ENCODE results near the gene TEAD1.

The TEAD1 gene

GRCh38 chr11:12687740-12688139 is 13.5 kb downstream of the TEAD1 start:
- DNase-seq: no peak

DNA sequence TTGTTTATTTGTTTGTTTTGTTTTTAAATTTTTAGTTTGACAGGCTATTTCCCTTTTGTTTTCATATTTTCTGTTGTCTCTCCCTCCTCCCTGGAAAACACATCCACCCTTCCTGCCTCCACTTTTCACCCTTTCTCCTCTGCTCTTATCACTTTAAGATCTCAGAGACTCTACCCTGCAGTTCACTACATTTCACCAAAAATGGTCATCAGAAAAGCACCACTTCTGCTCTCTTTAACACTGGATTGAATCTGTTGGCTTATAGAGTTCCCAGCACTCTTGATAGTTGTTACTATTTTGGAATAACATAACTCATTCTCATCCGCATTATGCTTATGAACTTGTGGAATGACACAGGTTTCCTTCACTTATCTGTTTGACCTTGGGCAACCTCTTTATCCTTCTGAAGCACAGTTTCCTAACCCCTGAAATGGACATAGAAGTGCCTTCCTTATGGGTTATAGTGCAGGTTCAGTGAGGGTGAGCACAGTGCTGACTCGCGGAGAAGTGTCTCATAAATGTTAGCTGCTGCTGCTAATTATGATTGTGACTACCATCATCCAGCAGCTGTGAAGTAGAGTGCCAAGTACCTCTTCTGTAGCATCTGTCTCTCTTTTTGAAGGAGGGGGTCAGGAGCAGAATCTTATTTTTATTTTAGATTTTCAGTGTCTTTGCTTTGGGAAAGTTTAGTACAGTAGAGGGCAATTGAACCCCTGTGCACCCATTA is 15.0 kb downstream of the TEAD1 start:
- DNase-seq: no peak

- no peak for DNase-seq
Measured at GRCh38 chr11:12690663-12691062, 16.4 kb downstream of the TEAD1 start.

DNA sequence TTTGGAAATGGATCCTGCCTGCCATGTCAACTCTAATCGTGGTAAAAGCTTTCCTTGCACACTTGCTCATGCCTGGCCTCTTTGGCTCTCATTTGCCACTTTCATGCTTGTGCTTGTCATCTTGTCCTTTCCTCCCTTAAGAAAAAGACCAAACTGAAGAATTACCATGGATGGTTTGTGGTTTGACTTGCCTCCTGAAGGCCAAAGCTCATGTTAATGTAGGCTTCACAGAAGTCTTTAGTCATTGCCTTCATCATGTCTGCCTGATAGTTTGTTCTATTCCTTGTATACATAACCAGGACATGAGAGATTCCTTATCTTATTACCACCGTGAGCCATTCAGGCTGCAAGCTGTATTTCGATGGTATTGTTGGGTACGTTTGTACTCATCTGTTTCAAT is 17.3 kb downstream of the TEAD1 start:
- no peak for DNase-seq

DNA sequence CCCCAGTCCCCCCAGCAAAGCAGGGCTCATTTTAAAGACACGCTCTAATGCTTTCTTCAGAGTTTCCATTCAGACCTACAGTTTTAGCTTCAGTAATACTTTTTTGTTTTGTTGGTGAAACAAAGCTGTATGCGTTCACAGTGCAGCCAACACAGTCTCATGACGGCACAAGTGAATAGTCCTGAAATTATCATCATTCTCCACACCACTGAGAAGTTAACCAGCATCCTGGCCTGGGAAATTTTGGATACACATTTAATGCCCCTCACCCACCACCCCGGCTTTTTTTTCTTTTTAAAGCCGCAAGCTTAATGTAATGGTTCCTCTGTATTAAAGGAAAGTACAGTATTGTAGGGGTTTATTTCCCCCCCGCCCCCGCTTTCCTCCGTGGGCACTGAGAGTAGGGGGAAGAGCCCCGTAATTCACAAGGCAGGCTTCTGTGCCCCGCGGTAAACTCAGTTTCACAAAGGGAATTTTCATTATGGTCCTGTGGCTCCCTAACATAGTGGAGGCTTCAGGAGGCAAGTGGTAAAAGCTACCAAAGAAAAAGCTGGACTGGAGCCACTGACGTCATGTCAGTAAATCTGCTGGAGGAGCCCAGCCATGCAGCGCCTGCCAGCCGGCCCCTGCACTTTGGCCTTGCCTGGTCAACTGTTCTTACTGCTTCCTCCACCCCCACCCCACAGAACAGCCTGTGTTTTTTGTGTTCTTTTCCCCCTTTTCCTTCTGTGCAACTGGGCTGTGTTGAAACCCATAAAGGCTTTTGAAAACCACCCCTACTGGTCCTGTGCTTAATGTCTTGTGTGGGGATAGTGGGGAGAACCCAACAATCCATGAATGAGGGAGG is 18.2 kb downstream of the TEAD1 start:
- no peak for DNase-seq

GRCh38 chr11:12693094-12693478 is 18.9 kb downstream of the TEAD1 start:
- no peak for DNase-seq

- DNase-seq: no peak
Measured at GRCh38 chr11:12693479-12694182, 19.4 kb downstream of the TEAD1 start.

GRCh38 chr11:12694183-12694531 is 19.9 kb downstream of the TEAD1 start:
- no peak for DNase-seq

DNA sequence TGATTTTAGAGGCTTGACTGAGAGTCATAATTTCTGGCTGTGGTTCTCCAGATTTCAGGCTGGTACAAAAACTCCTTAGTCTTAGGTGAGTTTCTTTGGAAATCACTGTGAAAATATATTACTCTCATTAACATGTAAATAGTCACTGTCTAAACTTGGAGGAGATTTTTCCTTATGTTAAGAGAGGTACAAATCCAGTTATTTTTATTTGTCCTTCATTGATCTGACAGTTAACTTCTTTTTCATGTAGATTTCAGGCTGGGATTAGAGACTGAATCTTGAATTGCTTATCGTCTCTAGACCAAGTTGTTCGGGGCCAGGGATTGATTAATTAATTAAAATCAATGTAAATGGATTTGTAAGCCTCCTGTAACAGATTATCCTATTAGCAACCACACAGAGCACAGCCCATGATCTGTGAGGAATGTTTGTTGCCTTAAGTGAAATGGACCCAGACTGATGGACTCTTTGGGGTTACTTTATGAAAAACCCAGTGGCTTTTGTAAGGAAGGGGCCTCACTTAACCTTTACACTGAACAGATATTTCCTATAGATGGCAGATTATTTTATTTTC is 21.1 kb downstream of the TEAD1 start:
- DNase-seq: no peak

DNA sequence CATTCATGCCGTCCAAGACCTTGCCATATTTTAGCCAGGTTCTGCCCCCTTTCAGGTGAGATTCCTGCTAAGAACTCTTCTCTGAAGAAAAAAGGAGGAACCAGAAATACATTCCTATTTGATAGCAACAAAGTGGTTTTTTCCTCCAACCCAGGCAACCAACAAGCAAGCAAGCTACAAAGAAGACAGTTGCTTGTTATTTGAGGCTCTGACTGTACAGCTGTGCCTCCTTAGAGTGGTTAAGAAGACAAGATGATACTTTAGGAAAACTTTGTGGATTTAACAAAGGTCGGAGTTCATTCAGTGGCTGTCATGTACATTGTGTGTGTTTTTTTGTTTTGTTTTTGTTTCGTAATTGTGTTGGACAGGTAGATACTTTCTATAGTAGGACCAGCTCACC is 21.7 kb downstream of the TEAD1 start:
- no peak for DNase-seq

- no peak for DNase-seq
Measured at GRCh38 chr11:12696911-12697581, 22.8 kb downstream of the TEAD1 start.

GRCh38 chr11:12698048-12698447 is 23.8 kb downstream of the TEAD1 start:
- DNase-seq: no peak

DNA sequence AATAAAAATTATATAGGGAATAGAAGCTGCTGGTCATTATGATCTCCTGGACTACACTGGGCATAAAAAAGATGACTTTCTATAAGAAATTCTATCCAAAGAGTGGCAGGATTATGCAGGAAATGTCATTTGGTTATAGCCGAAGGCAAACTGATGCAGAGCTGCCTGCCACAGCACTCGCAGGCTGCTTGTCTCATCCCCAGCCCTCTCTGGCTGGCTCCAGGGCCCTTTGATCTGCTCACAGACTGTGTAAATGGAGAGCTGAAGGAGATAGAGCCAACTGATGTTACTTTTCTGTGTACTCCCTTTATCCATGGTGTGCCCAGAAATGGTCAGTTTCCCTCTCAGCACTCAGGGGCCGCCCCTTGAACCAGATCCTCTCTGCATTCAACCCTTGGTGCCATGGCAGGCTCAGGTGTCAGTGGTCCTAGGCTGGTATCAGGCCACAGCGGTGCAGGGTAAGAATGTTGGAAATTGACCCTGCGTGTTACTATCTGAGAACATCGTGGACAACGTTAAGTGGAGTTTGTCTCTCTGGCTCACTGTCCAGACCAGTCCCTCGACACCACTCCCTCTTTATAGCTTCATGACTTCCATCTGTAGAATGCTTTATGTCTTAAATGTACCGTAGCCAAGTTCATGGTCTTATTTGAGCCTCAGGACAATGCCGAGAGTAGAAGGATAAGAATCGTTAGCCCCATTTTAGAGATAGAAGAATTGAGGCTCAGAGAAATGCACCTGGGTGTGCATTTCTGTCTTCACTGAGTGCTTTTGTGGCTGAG is 27.8 kb downstream of the TEAD1 start:
- DNase-seq: no peak

DNA sequence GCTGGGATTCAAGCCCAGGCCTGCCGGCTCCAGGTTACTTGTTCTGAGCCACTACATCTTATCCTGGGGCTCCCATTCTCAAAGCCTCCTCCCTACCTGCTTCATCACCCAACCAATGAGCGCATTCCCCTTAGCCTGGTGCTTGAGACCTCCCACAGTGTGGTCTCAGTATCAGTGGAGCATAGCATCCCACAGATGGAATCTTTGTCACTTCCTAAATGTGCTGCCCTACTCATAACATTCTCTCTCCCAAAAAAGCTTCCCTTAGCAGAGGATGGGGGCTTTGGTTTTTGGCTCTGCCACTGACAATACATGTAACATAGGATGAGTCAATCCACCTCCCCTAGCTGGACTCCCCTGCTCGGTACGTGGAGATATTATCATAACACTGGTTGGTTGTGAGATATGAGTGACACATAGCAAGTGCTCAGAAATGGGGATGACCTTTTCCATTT is 28.8 kb downstream of the TEAD1 start:
- no peak for DNase-seq

GRCh38 chr11:12704049-12704448 is 29.8 kb downstream of the TEAD1 start:
- no peak for DNase-seq

DNA sequence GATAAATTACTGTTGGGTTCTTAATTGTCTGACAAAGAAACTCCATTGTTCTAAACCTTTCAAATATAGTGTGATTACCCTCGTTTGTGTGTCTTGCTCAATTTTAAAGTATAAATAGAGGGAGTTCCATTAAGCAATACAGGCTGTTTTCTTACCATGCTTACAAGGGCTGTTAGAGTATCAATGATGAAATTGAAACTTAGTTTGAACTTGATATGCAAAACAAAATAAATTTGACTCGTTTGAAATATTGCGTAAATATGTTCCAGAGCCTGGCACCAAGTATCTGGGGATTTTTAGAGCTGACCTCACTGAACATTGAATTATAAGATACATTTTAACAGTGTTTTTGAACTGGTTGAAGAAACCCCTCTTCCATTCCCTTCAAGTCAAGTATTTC is 31.7 kb downstream of the TEAD1 start:
- no peak for DNase-seq

GRCh38 chr11:12706545-12707499 is 32.6 kb downstream of the TEAD1 start:
- no peak for DNase-seq

- no peak for DNase-seq
Measured at GRCh38 chr11:12707500-12707880, 33.3 kb downstream of the TEAD1 start.

GRCh38 chr11:12711496-12711895 is 37.3 kb downstream of the TEAD1 start:
- DNase-seq: no peak

DNA sequence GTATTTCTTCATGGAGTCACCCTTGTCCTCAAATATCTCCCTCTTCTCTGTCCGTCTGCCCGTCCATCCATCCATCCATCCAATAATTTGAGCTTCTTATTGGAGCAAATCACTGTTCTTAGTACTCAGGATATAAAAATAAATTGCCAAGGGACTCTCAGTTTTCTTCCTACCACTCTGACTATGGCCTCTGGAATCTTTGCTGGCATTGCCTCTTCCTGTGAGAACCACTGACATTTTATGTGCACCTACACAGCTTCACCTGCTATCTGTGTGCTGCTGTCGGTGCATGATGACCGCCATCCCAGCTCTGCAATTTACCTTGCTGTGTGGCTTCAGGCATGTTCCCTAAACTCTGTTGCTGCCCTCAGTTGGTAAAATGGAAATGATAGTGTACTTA is 37.9 kb downstream of the TEAD1 start:
- DNase-seq: no peak

DNA sequence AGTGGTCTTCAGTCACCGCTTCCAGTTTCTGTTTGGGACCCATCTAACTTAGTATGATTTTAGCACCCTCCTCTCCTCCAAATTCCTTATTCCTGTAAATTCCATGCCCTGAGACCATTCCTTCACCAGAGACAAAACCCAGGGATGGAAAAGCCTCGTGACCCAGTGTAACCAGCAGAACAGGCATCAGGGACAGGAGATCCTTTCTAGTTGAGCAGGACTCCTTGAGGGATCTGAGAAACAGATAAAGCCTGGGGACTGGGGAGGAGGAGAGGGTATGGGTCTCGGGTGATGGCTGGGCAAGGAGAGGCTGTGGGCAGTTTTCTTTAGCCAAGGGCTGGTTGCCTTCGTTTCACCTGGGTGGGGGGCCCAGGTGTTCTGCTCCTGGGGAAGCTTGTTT is 40.9 kb downstream of the TEAD1 start:
- no peak for DNase-seq

All from CD4-positive, alpha-beta T cell treated with Interleukin-4 for 4 hours (primary cell).